GM10248 (cell line): ENCODE results near the gene LCN12.
A peak's percentile ranks its signal among the peaks of the same experiment; 100 is the strongest.
"Not testable (repeated sequence)": the region's sequence is repeated elsewhere in the genome, so short reads cannot be mapped to it uniquely, and the experiment has no call there.

ENCODE experiments used
- CTCF ChIA-PET: fragments of 300-600 bp; sonication (Branson Sonifier 250); formaldehyde crosslinking; extraction: SDS; loops from one replicate; lab custom pipeline; 2021; ENCODE audit warnings: antibody characterized with exemption; lab: Yijun Ruan, JAX
- POLR2A ChIA-PET: fragments of 350-650 bp; sonication (Branson Sonifier 250); formaldehyde crosslinking; extraction: SDS; loops from one replicate; lab custom pipeline; 2020; ENCODE audit warnings: antibody characterized with exemption; lab: Yijun Ruan, JAX
- DNase-seq: peaks from one replicate; pipeline ENCODE4 v3.0.0; 2012; ENCODE audit errors: extremely low spot score
- TF ChIP-seq, protein P1 (sequence below): IDR thresholded peaks from 2 replicates; pipeline ENCODE4 v1.5.1; 2012; ENCODE audit warnings: mild to moderate bottlenecking, low read depth; ENCODE audit errors: extremely low read depth, missing control alignments, control extremely low read depth

LCN12 gene

DNA sequence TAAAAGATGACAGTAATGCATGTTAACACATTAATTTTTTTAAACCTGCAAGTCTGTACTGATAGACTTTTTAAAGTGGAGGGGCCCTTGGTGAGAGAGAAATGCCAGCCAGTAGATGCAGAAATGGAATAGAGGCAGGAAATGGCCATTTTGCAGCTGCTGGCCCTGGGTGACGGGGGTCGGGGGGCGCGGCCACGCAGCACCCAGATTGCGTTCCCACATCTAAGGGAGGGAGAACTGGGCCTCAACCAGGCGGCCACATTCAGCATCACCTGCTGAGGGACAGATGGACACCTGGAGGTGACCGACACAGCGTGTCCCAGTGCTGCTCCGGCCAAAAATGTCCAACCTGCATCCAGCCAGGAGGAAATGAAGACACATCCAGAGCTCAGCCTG is 50.6 kb downstream of the LCN12 start:
- CTCF ChIA-PET: interaction anchor here (1.6 to 6.6 kb wide), 3 partner anchors 27 to 44 kb away, joined by 4 to 41 read pairs (median 26); partner anchors contain the start of gene NPDC1
- TF ChIP-seq, protein P1, sequence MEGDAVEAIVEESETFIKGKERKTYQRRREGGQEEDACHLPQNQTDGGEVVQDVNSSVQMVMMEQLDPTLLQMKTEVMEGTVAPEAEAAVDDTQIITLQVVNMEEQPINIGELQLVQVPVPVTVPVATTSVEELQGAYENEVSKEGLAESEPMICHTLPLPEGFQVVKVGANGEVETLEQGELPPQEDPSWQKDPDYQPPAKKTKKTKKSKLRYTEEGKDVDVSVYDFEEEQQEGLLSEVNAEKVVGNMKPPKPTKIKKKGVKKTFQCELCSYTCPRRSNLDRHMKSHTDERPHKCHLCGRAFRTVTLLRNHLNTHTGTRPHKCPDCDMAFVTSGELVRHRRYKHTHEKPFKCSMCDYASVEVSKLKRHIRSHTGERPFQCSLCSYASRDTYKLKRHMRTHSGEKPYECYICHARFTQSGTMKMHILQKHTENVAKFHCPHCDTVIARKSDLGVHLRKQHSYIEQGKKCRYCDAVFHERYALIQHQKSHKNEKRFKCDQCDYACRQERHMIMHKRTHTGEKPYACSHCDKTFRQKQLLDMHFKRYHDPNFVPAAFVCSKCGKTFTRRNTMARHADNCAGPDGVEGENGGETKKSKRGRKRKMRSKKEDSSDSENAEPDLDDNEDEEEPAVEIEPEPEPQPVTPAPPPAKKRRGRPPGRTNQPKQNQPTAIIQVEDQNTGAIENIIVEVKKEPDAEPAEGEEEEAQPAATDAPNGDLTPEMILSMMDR: no peak
- POLR2A ChIA-PET: no interaction called here
- no peak for DNase-seq

- DNase-seq, POLR2A ChIA-PET: not testable (repeated sequence)
- TF ChIP-seq, protein P1: peak; percentile 30
- CTCF ChIA-PET: interaction anchor here (1.1 to 6.6 kb wide), 5 partner anchors 8 to 32 kb away, joined by 3 to 41 read pairs (median 4); partner anchors contain the start of gene CLIC3
Measured at GRCh38 chr9:137004285-137004684, 52.2 kb downstream of the LCN12 start.
